T-cell (primary cell): ENCODE measurements around the gene SUMO2. TPM values are rescaled to one million over a fixed set of nuclear protein-coding genes. Genes with fewer than 3 reads are reported as not detected.
A peak's percentile ranks its signal among the peaks of the same experiment; 100 is the strongest.

Experiments
- ATAC-seq, 4 experiments: fragments of 200-7000 bp in 3 of 4; fragments of 150-1000 bp in 1 of 4; cut with Tn5 transposase; replicated peaks in 1 of 4; 1 replicate in 3 of 4; 2 replicates in 1 of 4; pipeline ENCODE4 v1.10.0; 2021; ENCODE audit warnings: moderate library complexity in 3 of 4, mild to moderate bottlenecking in 2 of 4, moderate number of reproducible peaks in 1 of 4
- CTCF ChIA-PET, 2 donors: fragments of 300-600 bp; sonication (Branson Sonifier 250); formaldehyde crosslinking; loops; one replicate each; lab custom pipeline; 2022; ENCODE audit warnings: antibody characterized with exemption in 2 of 2; lab: Charles Lee
- POLR2A ChIA-PET, 2 donors: fragments of 300-600 bp; sonication (Branson Sonifier 250); formaldehyde crosslinking; loops; one replicate each; lab custom pipeline; 2022; ENCODE audit warnings: antibody characterized with exemption in 2 of 2; lab: Charles Lee
- DNase-seq, 35 experiments: peaks; one replicate each; pipeline versions ENCODE4 v3.0.0 to v3.0.0-alpha.2; 2013 to 2023
- H3K27ac ChIP-seq: one replicate; pipeline ENCODE4 v1.5.1; 2013; ENCODE audit warnings: low read length
- H3K27me3 ChIP-seq, 2 experiments: replicated peaks in 1 of 2; 1 replicate in 1 of 2; 2 replicates in 1 of 2; pipeline versions ENCODE4 v1.6.1 to v1.7.0; 2013; ENCODE audit warnings: low read length in 1 of 2, mixed read lengths in 1 of 2; ENCODE audit not compliant: control insufficient read depth in 2 of 2, insufficient read depth in 2 of 2; ENCODE audit errors: extremely low read depth in 1 of 2
- H3K36me3 ChIP-seq, 2 donors: 1 replicate in 1 of 2; 2 replicates in 1 of 2; pipeline versions ENCODE4 v1.6.1 to v1.7.0; 2013; ENCODE audit warnings: low read length in 1 of 2; ENCODE audit not compliant: control insufficient read depth in 2 of 2, insufficient read depth in 1 of 2; ENCODE audit errors: extremely low read depth in 1 of 2
- H3K4me1 ChIP-seq, 2 experiments: 1 replicate in 1 of 2; 2 replicates in 1 of 2; pipeline versions ENCODE4 v1.6.1 to v1.7.0; 2013; ENCODE audit warnings: low read length in 2 of 2, mixed read lengths in 1 of 2; ENCODE audit not compliant: insufficient read depth in 2 of 2, control insufficient read depth in 1 of 2; ENCODE audit errors: extremely low read depth in 1 of 2
- H3K4me3 ChIP-seq, 2 donors: 1 replicate in 1 of 2; 2 replicates in 1 of 2; pipeline versions ENCODE4 v1.5.1 to v1.7.0; 2013; ENCODE audit warnings: mild to moderate bottlenecking in 2 of 2, low read length in 1 of 2, moderate library complexity in 1 of 2; ENCODE audit not compliant: control insufficient read depth in 1 of 2; ENCODE audit errors: extremely low read depth in 1 of 2
- H3K9me3 ChIP-seq: 2 replicates; pipeline ENCODE4 v1.7.0; 2013
- H3K27ac Mint-ChIP-seq, 2 donors: one replicate each; pipeline ENCODE4 v1.8.0; 2020 to 2021; ENCODE audit warnings: mild to moderate bottlenecking in 2 of 2, mixed read lengths in 2 of 2
- H3K27me3 Mint-ChIP-seq, 2 donors: one replicate each; pipeline ENCODE4 v1.8.0; 2021 to 2022; ENCODE audit warnings: mixed read lengths in 2 of 2
- H3K36me3 Mint-ChIP-seq: one replicate; pipeline ENCODE4 v1.8.0; 2021; ENCODE audit warnings: mixed read lengths
- H3K4me1 Mint-ChIP-seq, 3 donors: one replicate each; pipeline ENCODE4 v1.8.0; 2020 to 2022; ENCODE audit warnings: mixed read lengths in 3 of 3, mild to moderate bottlenecking in 1 of 3
- H3K4me3 Mint-ChIP-seq, 3 donors: one replicate each; pipeline ENCODE4 v1.8.0; 2020 to 2022; ENCODE audit warnings: mild to moderate bottlenecking in 3 of 3, mixed read lengths in 3 of 3, moderate library complexity in 3 of 3
- H3K9me3 Mint-ChIP-seq, 3 donors: one replicate each; pipeline ENCODE4 v1.8.0; 2020 to 2022; ENCODE audit warnings: mixed read lengths in 3 of 3
- WGBS: methylation state at CpG from one replicate; pipeline ENCODE4 v1.1.5; 2013; ENCODE audit warnings: missing lambda C conversion rate; ENCODE audit not compliant: insufficient coverage; 5-methylcytosine and 5-hydroxymethylcytosine counted together
- total RNA-seq, 35 experiments: library from RNA in 6 of 35; stranded (reverse) in 6 of 35; fragments of 120-200 nt in 1 of 35; gene quantifications; one replicate each; pipeline versions ENCODE4 v1.2.1 to v1.2.4 and lab custom pipeline; 2013 to 2026

SUMO2 gene
- total RNA-seq, 5 donors from 2014 or later (not counting 1 experiment from before 2014, with no cell fraction given), result 239 to 284 (median 269) TPM

GRCh38 chr17:75225016-75225415 is 42.3 kb upstream of the SUMO2 start:
- ATAC-seq (no peak), DNase-seq (no peak)
- Mint-ChIP-seq H3K4me3 (no peak overlapping the region), H3K27me3 (no peaks in the 10 kb centered on the region), H3K27ac (no peak overlapping the region), H3K4me1 (peaks cover 0 to 3% (median 0%) of the 10 kb centered on the region in 3 donors), H3K36me3 (peaks cover 31% of the 10 kb centered on the region), H3K9me3 (no peaks in the 10 kb centered on the region)
- H3K9me3 ChIP-seq, result no peaks in the 10 kb centered on the region
- H3K27me3 ChIP-seq, result no peaks in the 10 kb centered on the region
- no peaks in the 10 kb centered on the region for H3K4me1 ChIP-seq
- H3K4me3 ChIP-seq, result no peak overlapping the region
- CTCF ChIA-PET, result interaction anchor here (0.6 kb wide), 2 partner anchors 24 to 383 kb away, joined by 3 to 4 read pairs; no protein-coding TSS in a partner anchor
- POLR2A ChIA-PET, result no interaction called here
- peaks cover 10 to 54% of the 10 kb centered on the region in 2 donors for H3K36me3 ChIP-seq
- H3K27ac ChIP-seq, result no peak overlapping the region
- WGBS, result 88% methylated on average over 11 of the region's 14 CpGs

DNA sequence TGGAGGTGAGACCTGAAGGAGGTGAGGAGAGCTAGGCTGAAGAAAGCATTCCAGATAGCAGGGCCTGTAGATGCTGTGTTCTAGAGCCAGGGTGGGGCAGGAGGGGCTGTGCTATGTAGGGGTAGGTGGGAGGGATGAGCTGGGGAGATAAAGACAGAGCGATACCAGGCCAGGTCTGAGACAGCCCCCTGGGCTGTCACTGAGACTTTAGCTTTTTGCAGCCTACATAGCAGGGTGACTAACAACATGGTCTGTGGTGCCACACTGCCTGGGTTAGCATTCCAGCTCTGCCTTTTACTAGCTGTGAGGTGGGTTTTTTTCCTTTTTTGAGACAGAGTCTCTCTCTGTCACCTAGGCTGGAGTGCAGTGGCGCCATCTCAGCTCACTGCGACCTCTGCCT is 37.1 kb upstream of the SUMO2 start:
- DNase-seq (no peak), ATAC-seq (no peak)
- H3K36me3 Mint-ChIP-seq, result peaks cover 37% of the 10 kb centered on the region
- Histone ChIP-seq H3K9me3 (no peaks in the 10 kb centered on the region), H3K4me3 (no peak overlapping the region), H3K27me3 (no peaks in the 10 kb centered on the region), H3K27ac (no peak overlapping the region), H3K36me3 (peaks cover 10 to 63% of the 10 kb centered on the region in 2 donors), H3K4me1 (no peaks in the 10 kb centered on the region)
- H3K9me3 Mint-ChIP-seq, result no peaks in the 10 kb centered on the region
- H3K27me3 Mint-ChIP-seq, result no peaks in the 10 kb centered on the region
- peak overlapping the region in 1 of 2 donors; percentile 44 for H3K27ac Mint-ChIP-seq
- no peak overlapping the region for H3K4me3 Mint-ChIP-seq
- ChIA-PET POLR2A (no interaction called here), CTCF (no interaction called here)
- peaks cover 0 to 6% (median 0%) of the 10 kb centered on the region in 3 donors for H3K4me1 Mint-ChIP-seq
- 100% methylated on average over 1 of the region's 3 CpGs for WGBS

GRCh38 chr17:75218131-75218530 is 35.4 kb upstream of the SUMO2 start:
- ATAC-seq (no peak), DNase-seq (no peak)
- 100% methylated on average over 3 of the region's 6 CpGs for WGBS
- Mint-ChIP-seq H3K36me3 (peaks cover 36% of the 10 kb centered on the region), H3K27me3 (no peaks in the 10 kb centered on the region), H3K27ac (no peak overlapping the region), H3K4me1 (peaks cover 0 to 6% (median 0%) of the 10 kb centered on the region in 3 donors), H3K4me3 (no peak overlapping the region), H3K9me3 (no peaks in the 10 kb centered on the region)
- Histone ChIP-seq H3K4me3 (no peak overlapping the region), H3K36me3 (peaks cover 18 to 71% of the 10 kb centered on the region in 2 donors), H3K9me3 (no peaks in the 10 kb centered on the region), H3K4me1 (no peaks in the 10 kb centered on the region), H3K27me3 (no peaks in the 10 kb centered on the region), H3K27ac (no peak overlapping the region)
- POLR2A ChIA-PET, result no interaction called here
- CTCF ChIA-PET, result no interaction called here

- ATAC-seq, result no peak
- Mint-ChIP-seq H3K27me3 (no peaks in the 10 kb centered on the region), H3K4me3 (no peak overlapping the region), H3K4me1 (peaks cover 18 to 30% (median 25%) of the 10 kb centered on the region in 3 donors), H3K9me3 (no peaks in the 10 kb centered on the region), H3K36me3 (peaks cover 16% of the 10 kb centered on the region), H3K27ac (no peak overlapping the region)
- H3K27ac ChIP-seq, result no peak overlapping the region
- H3K27me3 ChIP-seq, result no peaks in the 10 kb centered on the region
- POLR2A ChIA-PET, result interaction anchor here in 1 of 2 donors (0.6 kb wide), 1 partner anchor 38 kb away, joined by 3 read pairs; no protein-coding TSS in a partner anchor
- no peaks in the 10 kb centered on the region for H3K9me3 ChIP-seq
- H3K4me3 ChIP-seq, result no peak overlapping the region
- H3K4me1 ChIP-seq, result peaks cover 8 to 25% of the 10 kb centered on the region in 2 experiments
- peaks cover 10 to 43% of the 10 kb centered on the region in 2 donors for H3K36me3 ChIP-seq
- CTCF ChIA-PET, result interaction anchor here in 1 of 2 donors (0.7 to 1.1 kb wide), 3 partner anchors 20 to 159 kb away, joined by 3 to 4 read pairs (median 3); no protein-coding TSS in a partner anchor
- 83% methylated on average over 1 of the region's 3 CpGs for WGBS
- no peak for DNase-seq
Measured at GRCh38 chr17:75209061-75209460, 26.3 kb upstream of the SUMO2 start.

- POLR2A ChIA-PET, result no interaction called here
- H3K27me3 ChIP-seq, result no peaks in the 10 kb centered on the region
- CTCF ChIA-PET, result interaction anchor here (0.7 to 1.1 kb wide), 2 partner anchors 19 to 623 kb away, joined by 3 to 4 read pairs; no protein-coding TSS in a partner anchor
- no peaks in the 10 kb centered on the region for H3K9me3 Mint-ChIP-seq
- no peak overlapping the region for H3K27ac Mint-ChIP-seq
- H3K27ac ChIP-seq, result no peak overlapping the region
- peaks cover 8 to 25% of the 10 kb centered on the region in 2 experiments for H3K4me1 ChIP-seq
- peaks cover 19 to 33% (median 25%) of the 10 kb centered on the region in 3 donors for H3K4me1 Mint-ChIP-seq
- peaks cover 14% of the 10 kb centered on the region for H3K36me3 Mint-ChIP-seq
- H3K27me3 Mint-ChIP-seq, result no peaks in the 10 kb centered on the region
- peak overlapping the region; percentile 23 to 94 (median 48) for H3K4me3 Mint-ChIP-seq
- ATAC-seq, result no peak
- DNase-seq, result no peak
- H3K4me3 ChIP-seq, result no peak overlapping the region
- H3K36me3 ChIP-seq, result peaks cover 4 to 35% of the 10 kb centered on the region in 2 donors
- no peaks in the 10 kb centered on the region for H3K9me3 ChIP-seq
- WGBS, result no CpG with 5 or more reads among the region's 9 CpGs
Measured at GRCh38 chr17:75208161-75208560, 25.4 kb upstream of the SUMO2 start.

DNA sequence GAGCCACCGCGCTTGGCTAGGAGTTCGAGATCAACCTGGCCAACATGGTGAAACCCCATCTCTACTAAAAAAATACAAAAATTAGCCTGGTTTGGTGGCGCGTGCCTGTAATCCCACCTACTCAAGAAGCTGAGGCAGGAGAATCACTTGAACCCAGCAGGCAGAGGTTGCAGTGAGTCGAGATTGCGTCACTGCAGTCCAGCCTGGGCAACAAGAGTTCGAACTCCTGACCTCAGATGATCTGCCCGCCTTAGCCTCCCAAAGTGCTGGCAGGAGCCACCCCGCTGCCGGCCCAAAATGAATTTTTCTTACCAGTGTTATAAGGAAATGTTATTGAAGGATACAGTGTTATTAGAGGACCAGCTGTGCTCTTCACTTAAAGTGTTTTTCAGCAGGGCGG is 25.0 kb upstream of the SUMO2 start:
- Histone ChIP-seq H3K36me3 (peaks cover 0 to 31% of the 10 kb centered on the region in 2 donors), H3K9me3 (no peaks in the 10 kb centered on the region)
- peaks cover 14% of the 10 kb centered on the region for H3K36me3 Mint-ChIP-seq

More for the DNA sequence above, 25.0 kb upstream of the SUMO2 start:
- ChIA-PET POLR2A (no interaction called here), CTCF (interaction anchor here in 1 of 2 donors (0.7 kb wide), 1 partner anchor 623 kb away, joined by 4 read pairs; no protein-coding TSS in a partner anchor)
- H3K4me3 ChIP-seq, result no peak overlapping the region
- H3K4me1 ChIP-seq, result peaks cover 8 to 25% of the 10 kb centered on the region in 2 experiments
- WGBS, result 95% methylated on average over 8 of the region's 12 CpGs
- Mint-ChIP-seq H3K9me3 (no peaks in the 10 kb centered on the region), H3K4me1 (peaks cover 19 to 33% (median 25%) of the 10 kb centered on the region in 3 donors), H3K27me3 (no peaks in the 10 kb centered on the region), H3K27ac (no peak overlapping the region), H3K4me3 (peak overlapping the region; percentile 23 to 94 (median 48))
- no peak overlapping the region for H3K27ac ChIP-seq
- DNase-seq (no peak), ATAC-seq (no peak)
- H3K27me3 ChIP-seq, result no peaks in the 10 kb centered on the region
